ENCODE data around the gene PCMTD2. TPM values are rescaled to one million over a fixed set of nuclear protein-coding genes. Genes with fewer than 3 reads are reported as not detected.

The PCMTD2 gene
- total and polyA plus RNA-seq, 2 experiments from 2014 or later, result 33.8 to 76.1 TPM

DNA sequence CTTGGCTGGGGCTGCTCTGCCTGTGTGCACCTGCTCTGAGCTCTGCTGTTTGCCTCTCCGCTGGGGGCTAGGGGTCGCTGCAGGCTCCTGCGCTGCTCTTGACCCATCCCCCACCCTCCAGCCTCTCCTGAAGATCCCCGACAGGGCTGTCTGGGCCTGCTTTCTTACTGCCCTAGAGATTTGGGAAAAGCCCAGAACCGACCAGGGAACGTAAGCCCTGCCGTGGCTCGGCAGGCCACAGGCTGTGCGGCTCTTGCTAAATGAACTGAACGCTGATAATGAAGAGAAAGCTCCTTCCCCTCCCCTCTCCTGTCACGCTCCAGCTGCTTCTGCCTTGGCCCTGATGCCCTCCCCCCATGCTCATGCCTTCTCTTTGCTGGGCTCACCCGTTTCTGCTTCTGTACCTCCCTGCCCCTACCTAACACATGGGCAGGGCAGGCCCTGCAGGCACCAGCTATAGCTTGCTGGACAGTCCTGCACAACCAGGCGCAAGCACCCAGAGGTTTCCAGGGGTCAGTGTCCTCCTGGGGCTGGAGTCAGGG, 32.0 kb upstream of the PCMTD2 start:
- Histone ChIP-seq H3K4me3 (no peak overlapping the region), H4K20me1 (replicated peaks; ENCODE audit: insufficient read depth) (no peaks in the 10 kb centered on the region), H3K79me2 (replicated peaks; ENCODE audit: insufficient read depth) (no peaks in the 10 kb centered on the region), H3K9me2 (ENCODE audit: insufficient read depth) (no peaks in the 10 kb centered on the region), H3K4me2 (peak overlapping the region; percentile 74; the same call in 1 of the 2 replicates), H3K36me3 (ENCODE audit: insufficient read depth) (no peaks in the 10 kb centered on the region), H3F3A (replicated peaks; ENCODE audit: low read depth) (no peaks in the 10 kb centered on the region), H3K27ac (ENCODE audit: low read depth) (no peak overlapping the region), H2AFZ (peak overlapping the region; percentile 96), H3K27me3 (ENCODE audit: insufficient read depth) (no peaks in the 10 kb centered on the region), H3K4me1 (ENCODE audit: insufficient read depth) (peaks cover 7% of the 10 kb centered on the region)
- no peaks in the 10 kb centered on the region for H3K9me3 Mint-ChIP-seq
- TF ChIP-seq EZH2phosphoT487 (IDR thresholded peaks at IDR 0.05; ENCODE audit: unreplicated experiment) (no peak), ZNF331 (CRISPR knock-in tag; IDR thresholded peaks at IDR 0.05; ENCODE audit: low read depth) (0 out of 2 replicates have a peak, but pooled peaks have one; percentile 19), EZH2 (IDR thresholded peaks at IDR 0.05; ENCODE audit: low read depth, unreplicated experiment) (no peak)
- TF ChIP-seq, protein P1, sequence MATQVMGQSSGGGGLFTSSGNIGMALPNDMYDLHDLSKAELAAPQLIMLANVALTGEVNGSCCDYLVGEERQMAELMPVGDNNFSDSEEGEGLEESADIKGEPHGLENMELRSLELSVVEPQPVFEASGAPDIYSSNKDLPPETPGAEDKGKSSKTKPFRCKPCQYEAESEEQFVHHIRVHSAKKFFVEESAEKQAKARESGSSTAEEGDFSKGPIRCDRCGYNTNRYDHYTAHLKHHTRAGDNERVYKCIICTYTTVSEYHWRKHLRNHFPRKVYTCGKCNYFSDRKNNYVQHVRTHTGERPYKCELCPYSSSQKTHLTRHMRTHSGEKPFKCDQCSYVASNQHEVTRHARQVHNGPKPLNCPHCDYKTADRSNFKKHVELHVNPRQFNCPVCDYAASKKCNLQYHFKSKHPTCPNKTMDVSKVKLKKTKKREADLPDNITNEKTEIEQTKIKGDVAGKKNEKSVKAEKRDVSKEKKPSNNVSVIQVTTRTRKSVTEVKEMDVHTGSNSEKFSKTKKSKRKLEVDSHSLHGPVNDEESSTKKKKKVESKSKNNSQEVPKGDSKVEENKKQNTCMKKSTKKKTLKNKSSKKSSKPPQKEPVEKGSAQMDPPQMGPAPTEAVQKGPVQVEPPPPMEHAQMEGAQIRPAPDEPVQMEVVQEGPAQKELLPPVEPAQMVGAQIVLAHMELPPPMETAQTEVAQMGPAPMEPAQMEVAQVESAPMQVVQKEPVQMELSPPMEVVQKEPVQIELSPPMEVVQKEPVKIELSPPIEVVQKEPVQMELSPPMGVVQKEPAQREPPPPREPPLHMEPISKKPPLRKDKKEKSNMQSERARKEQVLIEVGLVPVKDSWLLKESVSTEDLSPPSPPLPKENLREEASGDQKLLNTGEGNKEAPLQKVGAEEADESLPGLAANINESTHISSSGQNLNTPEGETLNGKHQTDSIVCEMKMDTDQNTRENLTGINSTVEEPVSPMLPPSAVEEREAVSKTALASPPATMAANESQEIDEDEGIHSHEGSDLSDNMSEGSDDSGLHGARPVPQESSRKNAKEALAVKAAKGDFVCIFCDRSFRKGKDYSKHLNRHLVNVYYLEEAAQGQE (IDR thresholded peaks at IDR 0.05; ENCODE audit: unreplicated experiment), result no peak
- TF ChIP-seq, protein P2, sequence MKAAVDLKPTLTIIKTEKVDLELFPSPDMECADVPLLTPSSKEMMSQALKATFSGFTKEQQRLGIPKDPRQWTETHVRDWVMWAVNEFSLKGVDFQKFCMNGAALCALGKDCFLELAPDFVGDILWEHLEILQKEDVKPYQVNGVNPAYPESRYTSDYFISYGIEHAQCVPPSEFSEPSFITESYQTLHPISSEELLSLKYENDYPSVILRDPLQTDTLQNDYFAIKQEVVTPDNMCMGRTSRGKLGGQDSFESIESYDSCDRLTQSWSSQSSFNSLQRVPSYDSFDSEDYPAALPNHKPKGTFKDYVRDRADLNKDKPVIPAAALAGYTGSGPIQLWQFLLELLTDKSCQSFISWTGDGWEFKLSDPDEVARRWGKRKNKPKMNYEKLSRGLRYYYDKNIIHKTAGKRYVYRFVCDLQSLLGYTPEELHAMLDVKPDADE (IDR thresholded peaks at IDR 0.05), result no peak
- TF ChIP-seq, protein P3, sequence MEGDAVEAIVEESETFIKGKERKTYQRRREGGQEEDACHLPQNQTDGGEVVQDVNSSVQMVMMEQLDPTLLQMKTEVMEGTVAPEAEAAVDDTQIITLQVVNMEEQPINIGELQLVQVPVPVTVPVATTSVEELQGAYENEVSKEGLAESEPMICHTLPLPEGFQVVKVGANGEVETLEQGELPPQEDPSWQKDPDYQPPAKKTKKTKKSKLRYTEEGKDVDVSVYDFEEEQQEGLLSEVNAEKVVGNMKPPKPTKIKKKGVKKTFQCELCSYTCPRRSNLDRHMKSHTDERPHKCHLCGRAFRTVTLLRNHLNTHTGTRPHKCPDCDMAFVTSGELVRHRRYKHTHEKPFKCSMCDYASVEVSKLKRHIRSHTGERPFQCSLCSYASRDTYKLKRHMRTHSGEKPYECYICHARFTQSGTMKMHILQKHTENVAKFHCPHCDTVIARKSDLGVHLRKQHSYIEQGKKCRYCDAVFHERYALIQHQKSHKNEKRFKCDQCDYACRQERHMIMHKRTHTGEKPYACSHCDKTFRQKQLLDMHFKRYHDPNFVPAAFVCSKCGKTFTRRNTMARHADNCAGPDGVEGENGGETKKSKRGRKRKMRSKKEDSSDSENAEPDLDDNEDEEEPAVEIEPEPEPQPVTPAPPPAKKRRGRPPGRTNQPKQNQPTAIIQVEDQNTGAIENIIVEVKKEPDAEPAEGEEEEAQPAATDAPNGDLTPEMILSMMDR (conservative IDR thresholded peaks at IDR 0.05; ENCODE audit: low read depth in 2 of 2), result peak; percentile 67 to 84
- H3K27ac Mint-ChIP-seq, result no peak overlapping the region
- DNase-seq (ENCODE audit: low spot score) (peak; percentile 92), ATAC-seq (peak; percentile 97)
- H3K27me3 Mint-ChIP-seq (ENCODE audit: insufficient read depth, low read depth, poor library complexity), result peaks cover 8% of the 10 kb centered on the region
- H3K36me3 Mint-ChIP-seq (ENCODE audit: low read depth), result no peaks in the 10 kb centered on the region
- peaks cover 21% of the 10 kb centered on the region for H3K4me1 Mint-ChIP-seq
- peak overlapping the region; percentile 29; the same call in 2 of the 3 replicates for H3K4me3 Mint-ChIP-seq
